CD4-positive, alpha-beta T cell treated with Interleukin-17A for 1 hour (primary cell): ENCODE measurements around the gene TPO.
"Not testable (repeated sequence)": the region's sequence is repeated elsewhere in the genome, so short reads cannot be mapped to it uniquely, and the experiment has no call there.

Experiments
- DNase-seq: peaks from one replicate; pipeline ENCODE4 v3.0.0-alpha.2; 2020

TPO gene

GRCh38 chr2:1413156-1413710 lies at the start of gene TPO:
Gene TPO, plus strand, starts transcription at chr2:1413463. Its CDS starts 946 bp downstream, at chr2:1414409.
- DNase-seq, result no peak

GRCh38 chr2:1366546-1367134 lies 46.6 kb upstream of the TPO start:
- no peak for DNase-seq

DNA sequence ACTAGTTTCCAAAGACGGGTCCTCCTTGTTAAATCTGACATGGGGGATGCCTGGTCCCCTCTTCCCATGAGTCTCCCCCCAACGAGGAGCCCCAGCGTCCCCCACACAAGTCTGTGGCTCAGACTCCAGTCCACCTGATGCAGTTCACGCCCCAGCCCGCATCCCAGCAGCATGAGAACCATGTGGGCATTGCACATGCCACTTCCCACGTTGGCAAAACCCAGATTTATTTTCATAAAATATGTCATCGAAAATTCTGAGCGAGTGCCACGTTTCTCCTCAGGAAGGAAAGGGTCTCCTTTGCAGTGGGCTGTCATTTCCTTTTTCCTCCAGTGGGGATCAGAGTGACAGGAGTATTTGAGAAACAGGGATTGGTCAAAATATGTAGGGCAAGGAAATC lies 45.7 kb upstream of the TPO start:
- DNase-seq, result no peak

DNA sequence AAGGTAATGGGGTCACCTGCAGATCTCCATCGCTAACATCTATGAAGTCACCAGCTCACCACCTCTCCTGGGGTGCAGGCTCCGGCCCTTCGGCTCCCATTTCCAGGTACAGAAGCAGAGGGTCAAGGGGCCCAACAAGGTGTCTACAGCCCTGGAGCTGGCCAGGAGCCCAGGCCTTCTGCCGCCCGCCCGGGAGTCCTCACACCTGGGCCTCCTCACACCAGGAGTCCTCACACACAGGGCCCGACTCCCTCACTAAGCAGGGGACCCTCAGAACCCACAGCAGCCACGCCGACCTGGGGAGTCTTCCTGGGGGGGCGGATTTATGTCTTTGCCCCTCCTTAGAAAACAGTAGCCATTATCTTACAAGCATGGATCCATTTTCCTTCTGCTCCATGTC lies 43.4 kb upstream of the TPO start:
- DNase-seq, result no peak

- DNase-seq, result no peak
These were observed 42.8 kb upstream of the TPO start for GRCh38 chr2:1370461-1370860.

GRCh38 chr2:1371082-1371481 lies 42.2 kb upstream of the TPO start:
- no peak for DNase-seq

GRCh38 chr2:1373830-1374229 lies 39.4 kb upstream of the TPO start:
- no peak for DNase-seq

DNA sequence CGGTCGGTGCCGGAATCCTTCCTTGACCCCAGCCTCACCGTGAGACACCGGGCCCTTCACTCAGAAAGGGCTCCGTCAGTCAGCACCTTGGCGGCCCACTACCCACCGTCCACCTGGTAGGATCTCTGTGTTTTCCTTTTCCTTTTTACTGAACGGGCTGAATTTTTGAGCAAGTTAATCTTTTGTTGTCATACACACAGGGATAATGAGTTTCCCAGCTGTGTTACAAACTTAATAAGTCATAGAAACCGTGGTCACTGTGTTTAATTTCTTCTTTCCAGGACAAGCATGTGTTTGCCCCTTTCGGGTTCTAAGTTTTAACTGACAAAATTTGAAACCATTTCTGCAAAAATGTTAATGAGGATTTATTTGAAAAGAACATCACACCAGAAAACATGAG lies 39.0 kb upstream of the TPO start:
- no peak for DNase-seq

GRCh38 chr2:1375794-1376193 lies 37.5 kb upstream of the TPO start:
- no peak for DNase-seq

- DNase-seq, result no peak
These were observed 35.8 kb upstream of the TPO start for GRCh38 chr2:1377473-1377872.

DNA sequence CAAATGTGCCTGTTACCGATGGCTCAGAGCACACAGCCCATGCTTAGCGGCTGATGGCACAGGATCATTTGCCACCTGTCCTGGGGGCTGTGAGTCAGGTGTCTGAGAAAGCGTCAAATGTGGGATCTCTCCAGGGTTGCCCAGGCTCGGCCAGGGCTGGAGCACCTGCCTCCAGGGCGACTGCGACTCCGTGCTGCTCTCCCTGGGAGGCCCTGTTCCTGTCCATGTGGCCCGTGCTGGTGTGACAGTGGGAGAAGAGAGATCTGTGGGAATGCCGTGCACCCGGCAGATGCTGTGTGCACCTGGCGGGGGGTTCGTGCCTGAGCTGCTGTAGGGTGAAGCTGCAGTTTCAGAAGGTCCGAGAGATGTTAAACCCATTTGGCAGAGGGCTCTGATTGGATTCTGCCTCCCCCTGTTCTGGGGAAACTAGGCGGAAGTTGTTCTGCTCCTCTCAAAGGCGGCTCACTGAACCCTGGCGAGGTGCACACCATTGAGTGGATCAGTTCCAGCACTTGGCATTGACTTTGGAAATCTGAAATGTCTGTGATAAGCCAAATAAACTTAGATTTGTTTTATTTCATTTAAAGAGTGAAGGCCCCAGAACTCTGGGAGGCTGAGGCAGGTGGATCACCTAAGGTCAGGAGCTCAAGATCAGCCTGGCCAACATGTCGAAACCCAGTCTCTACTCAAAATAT lies 34.7 kb upstream of the TPO start:
- no peak for DNase-seq

GRCh38 chr2:1381644-1382043 lies 31.6 kb upstream of the TPO start:
- DNase-seq, result no peak

DNA sequence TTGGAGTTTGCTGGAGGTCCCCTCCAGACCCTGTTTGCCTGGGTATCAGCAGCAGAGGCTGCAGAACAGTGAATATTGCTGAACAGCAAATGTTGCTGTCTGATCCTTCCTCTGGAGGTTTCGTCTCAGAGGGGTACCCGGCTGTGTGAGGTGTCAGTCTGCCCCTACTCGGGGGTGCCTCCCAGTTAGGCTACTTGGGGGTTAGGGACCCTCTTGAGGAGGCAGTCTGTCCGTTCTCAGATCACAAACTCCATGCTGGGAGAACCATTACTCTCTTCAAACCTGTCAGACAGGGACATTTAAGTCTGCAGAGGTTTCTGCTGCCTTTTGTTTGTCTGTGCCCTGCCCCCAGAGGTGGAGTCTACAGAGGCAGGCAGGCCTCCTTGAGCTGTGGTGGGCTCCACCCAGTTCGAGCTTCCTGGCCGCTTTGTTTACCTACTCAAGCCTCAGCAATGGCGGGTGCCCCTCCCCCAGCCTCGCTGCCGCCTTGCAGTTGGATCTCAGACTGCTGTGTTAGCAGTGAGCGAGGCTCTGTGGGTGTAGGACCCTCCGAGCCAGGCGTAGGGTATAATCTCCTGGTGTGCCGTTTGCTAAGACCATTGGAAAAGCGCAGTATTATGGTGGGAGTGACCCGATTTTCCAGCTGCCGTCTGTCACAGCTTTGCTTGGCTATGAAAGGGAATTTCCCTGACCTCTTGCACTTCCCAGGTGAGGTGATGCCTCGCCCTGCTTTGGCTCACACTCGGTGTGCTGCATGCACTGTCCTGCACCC lies 25.1 kb upstream of the TPO start:
- not testable (repeated sequence) for DNase-seq

- not testable (repeated sequence) for DNase-seq
These were observed 23.1 kb upstream of the TPO start for GRCh38 chr2:1390118-1390517.

GRCh38 chr2:1393321-1393720 lies 19.9 kb upstream of the TPO start:
- no peak for DNase-seq

GRCh38 chr2:1394709-1395408 lies 18.4 kb upstream of the TPO start:
- DNase-seq, result no peak

GRCh38 chr2:1397350-1397749 lies 15.9 kb upstream of the TPO start:
- DNase-seq, result no peak

GRCh38 chr2:1398191-1398590 lies 15.1 kb upstream of the TPO start:
- DNase-seq, result no peak

DNA sequence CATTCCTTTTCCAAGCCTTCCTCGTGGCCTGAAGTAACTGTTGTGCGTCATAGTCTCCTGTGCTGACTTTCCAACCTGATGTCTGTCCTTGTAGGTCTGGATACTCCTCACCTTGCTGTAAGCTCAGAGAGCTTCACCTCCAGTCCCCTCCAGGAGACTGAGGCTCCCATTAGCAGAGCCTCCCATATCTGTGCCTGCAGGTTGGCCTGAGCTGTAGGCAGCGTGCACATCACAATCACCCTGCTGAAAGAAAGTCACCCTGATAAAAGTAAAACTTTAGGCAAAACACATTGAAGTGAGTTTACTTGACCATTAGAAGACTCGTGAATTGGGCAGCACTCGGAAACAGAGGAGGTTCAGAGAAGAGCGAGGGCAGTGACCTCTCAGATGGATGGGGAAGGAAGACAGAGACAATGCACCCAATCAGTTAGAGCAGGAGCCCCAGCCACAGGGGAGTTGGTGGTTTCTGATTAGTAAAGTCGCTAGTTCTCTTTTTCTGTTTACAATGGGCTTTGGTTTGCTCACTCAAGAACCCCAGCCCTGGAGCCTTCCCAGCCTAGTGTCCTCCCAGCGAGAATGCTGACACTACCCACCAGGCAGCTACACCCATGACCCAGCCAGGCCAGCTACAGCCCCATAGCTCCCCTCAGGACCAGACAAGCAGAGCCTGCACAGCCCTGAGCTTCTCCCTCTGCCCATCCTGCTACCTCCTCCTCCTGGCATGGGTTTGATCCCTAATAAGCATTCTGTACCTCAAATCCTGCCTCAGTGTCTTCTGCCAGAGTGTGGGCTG lies 12.1 kb upstream of the TPO start:
- DNase-seq, result no peak

DNA sequence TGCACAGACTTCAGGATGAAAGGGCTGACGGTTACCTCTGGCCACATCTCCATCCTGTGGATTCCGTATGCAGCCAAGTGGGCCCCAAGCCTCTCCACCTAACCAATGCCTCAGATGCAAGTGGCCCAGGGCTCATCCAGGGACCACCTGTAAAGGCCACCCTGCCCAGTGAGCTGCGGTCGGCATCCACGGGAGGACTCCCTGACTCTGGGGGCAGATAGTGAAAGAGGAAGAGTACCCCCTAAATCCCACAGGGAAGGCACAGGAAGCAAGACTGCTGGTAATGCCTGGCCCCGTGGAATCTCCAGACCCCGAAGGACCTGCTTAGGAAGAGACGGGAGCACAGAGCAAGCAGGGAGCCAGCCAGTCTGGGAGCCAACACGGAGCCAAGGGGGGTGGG lies 11.2 kb upstream of the TPO start:
- DNase-seq, result no peak

DNA sequence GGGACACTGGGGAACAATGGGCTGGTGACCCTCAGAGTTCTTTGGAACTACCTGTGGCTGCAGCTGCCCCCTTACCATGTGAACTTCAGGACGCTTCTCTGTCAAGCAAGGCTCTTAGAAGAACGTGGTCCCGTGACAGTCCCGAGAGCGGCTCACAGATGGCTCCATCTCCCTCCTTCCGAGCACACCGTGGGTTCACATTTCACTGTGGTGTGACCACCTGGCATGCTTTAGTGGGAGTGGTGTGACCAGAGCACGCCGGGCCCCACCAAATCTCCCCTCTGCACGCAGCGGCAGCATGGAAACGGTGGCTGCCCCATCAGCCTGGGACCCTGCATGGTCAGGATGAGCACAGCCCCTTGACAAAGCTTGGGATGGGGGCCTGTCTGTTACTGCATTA lies 9.7 kb upstream of the TPO start:
- DNase-seq, result no peak

- no peak for DNase-seq
These were observed 8.1 kb upstream of the TPO start for GRCh38 chr2:1405124-1405523.
